K562 (cell line): ENCODE measurements around the gene ASIC3. TPM values are rescaled to one million over a fixed set of nuclear protein-coding genes. Genes with fewer than 3 reads are reported as not detected.

Experiments used
- ARID2 ChIP-seq: fragments of 450-650 bp; IDR thresholded peaks from 2 replicates; pipeline ENCODE4 v1.6.1; 2017; ENCODE audit warnings: antibody characterized with exemption, mild to moderate bottlenecking
- ATF4 ChIP-seq: fragments of 450-650 bp; formaldehyde crosslinking; IDR thresholded peaks from 2 replicates; pipeline ENCODE4 v1.4.0; 2022; ENCODE audit warnings: mild to moderate bottlenecking, moderate library complexity
- BDP1 ChIP-seq: IDR thresholded peaks from 3 replicates; pipeline ENCODE4 v1.6.1; 2011; ENCODE audit not compliant: insufficient read length, insufficient read depth
- BRF2 ChIP-seq: IDR thresholded peaks from 3 replicates; pipeline ENCODE4 v1.6.1; 2011; ENCODE audit warnings: borderline replicate concordance, mild to moderate bottlenecking; ENCODE audit not compliant: insufficient read length, insufficient read depth
- CAMTA2 ChIP-seq: fragments of 250-450 bp; sonication (Bioruptor Pico); conservative IDR thresholded peaks from 2 replicates; pipeline ENCODE4 v1.5.1; 2022
- CC2D1A ChIP-seq: fragments of 450-650 bp; IDR thresholded peaks from 2 replicates; pipeline ENCODE4 v1.6.1; 2017; ENCODE audit warnings: mild to moderate bottlenecking
- CREM ChIP-seq: IDR thresholded peaks from 2 replicates; pipeline ENCODE4 v1.6.1; 2014; ENCODE audit warnings: antibody characterized with exemption, low read depth
- HNRNPH1 ChIP-seq: fragments of 200-400 bp; formaldehyde crosslinking; optimal IDR thresholded peaks from 2 replicates; pipeline ENCODE3; 2017; ENCODE audit warnings: low read depth, mild to moderate bottlenecking, low read length, moderate library complexity
- NEUROD1 ChIP-seq: fragments of 150-350 bp; IDR thresholded peaks from 2 replicates; pipeline ENCODE4 v1.6.1; 2014; ENCODE audit warnings: borderline replicate concordance, low read length, low read depth; ENCODE audit not compliant: partially characterized antibody
- NFIC ChIP-seq: fragments of 450-650 bp; IDR thresholded peaks from 2 replicates; pipeline ENCODE4 v1.6.1; 2017; ENCODE audit warnings: mild to moderate bottlenecking, inconsistent platforms
- POU5F1 ChIP-seq: fragments of 150-350 bp; IDR thresholded peaks from 2 replicates; pipeline ENCODE4 v1.6.1; 2014; ENCODE audit warnings: borderline replicate concordance, low read length, low read depth, mild to moderate bottlenecking; ENCODE audit not compliant: partially characterized antibody
- RFX7 ChIP-seq: fragments of 250-450 bp; sonication (Bioruptor Pico); IDR thresholded peaks from 2 replicates; pipeline ENCODE4 v1.5.1; 2021; ENCODE audit warnings: mild to moderate bottlenecking
- SIRT6 ChIP-seq: IDR thresholded peaks from one replicate; pipeline ENCODE4 v1.6.1; 2012; ENCODE audit warnings: low read depth, mild to moderate bottlenecking, control low read depth, inconsistent platforms, low read length, moderate library complexity
- SIX5 ChIP-seq, 2 experiments: IDR thresholded peaks; 2 replicates each; pipeline ENCODE4 v1.6.1; 2011; ENCODE audit warnings: low read length in 2 of 2, borderline replicate concordance in 1 of 2, low read depth in 1 of 2, mild to moderate bottlenecking in 1 of 2, moderate library complexity in 1 of 2; ENCODE audit not compliant: insufficient read depth in 1 of 2
- SMARCA5 ChIP-seq: fragments of 450-650 bp; IDR thresholded peaks from 2 replicates; pipeline ENCODE4 v1.6.1; 2016
- TGIF2 ChIP-seq: sonication (generic); formaldehyde crosslinking; IDR thresholded peaks from 2 replicates; pipeline ENCODE4 v1.8.1; 2022; ENCODE audit warnings: mild to moderate bottlenecking, missing genetic modification reagents, moderate library complexity
- ZBTB2 ChIP-seq: fragments of 450-650 bp; IDR thresholded peaks from 2 replicates; pipeline ENCODE4 v1.6.1; 2016; ENCODE audit warnings: antibody characterized with exemption
- ZFP91 ChIP-seq: sonication (generic); formaldehyde crosslinking; IDR thresholded peaks from 2 replicates; pipeline ENCODE4 v1.8.0; 2022; ENCODE audit warnings: mild to moderate bottlenecking, missing genetic modification reagents
- ZNF280B ChIP-seq: fragments of 250-450 bp; sonication (Bioruptor Pico); IDR thresholded peaks from 2 replicates; pipeline ENCODE4 v1.5.1; 2021; ENCODE audit warnings: mild to moderate bottlenecking
- ZNF740 ChIP-seq, 3 experiments: fragments of 200-800 bp in 1 of 3; sonication (Bioruptor generic) in 1 of 3; sonication (generic) in 1 of 3; formaldehyde crosslinking in 1 of 3; IDR thresholded peaks; 2 replicates each; pipeline versions ENCODE4 v1.6.1 to v1.8.0; 2016 to 2022; ENCODE audit warnings: mild to moderate bottlenecking in 2 of 3, missing compliant biosample characterization in 2 of 3, missing genetic modification characterization in 2 of 3, missing genetic modification reagents in 1 of 3
- polyA plus RNA-seq, 8 experiments: library from polyadenylated mRNA; depleted of rRNA in 4 of 8; stranded (reverse) in 5 of 8; unstranded in 3 of 8; fragments of >200 nt; fragmentation: Nextera tagmentation in 2 of 8; fragmentation: Illumina TruSeq in 1 of 8; extraction: Ambion mirVana in 2 of 8; extraction: Trizol in 1 of 8; gene quantifications; 2 replicates each; pipeline versions ENCODE4 v1.2.1 to v1.2.3, GENCODE V29; 2011 to 2014; ENCODE audit warnings: inconsistent platforms in 1 of 8, missing spikeins in 1 of 8
- total RNA-seq, 7 experiments: library from RNA; depleted of rRNA in 6 of 7; stranded (reverse); fragments of >200 nt in 6 of 7; fragmentation: Illumina TruSeq in 2 of 7; extraction: Trizol in 2 of 7; gene quantifications; 2 replicates each; pipeline versions ENCODE4 v1.2.1 to v1.2.3, GENCODE V29; 2011 to 2021; ENCODE audit warnings: low replicate concordance in 1 of 7

ASIC3 gene
- total and polyA plus RNA-seq, 9 of the 15 experiments (the other 6 are each of a cell fraction or from before 2014, with no cell fraction given) = 0.11 to 5.0 (median 0.87) TPM

GRCh38 chr7:151057506-151057988 lies 9.2 kb downstream of the ASIC3 start, which contains the start of gene CDK5 (continued):
- TF ChIP-seq SIX5 (IDR thresholded peaks at IDR 0.05; ENCODE audit: borderline replicate concordance in 1 of 2, insufficient read depth in 1 of 2, low read depth in 1 of 2, low read length in 2 of 2) (no peak), ARID2 (no peak), CREM (no peak), HNRNPH1 (no peak), POU5F1 (no peak), ZNF280B (CRISPR knock-in tag) (no peak), BRF2 (no peak), BDP1 (no peak), CAMTA2 (CRISPR knock-in tag) (0 out of 2 replicates have a peak, but pooled peaks have one; percentile 64), SMARCA5 (no peak), TGIF2 (no peak), RFX7 (CRISPR knock-in tag) (0 out of 2 replicates have a peak, but pooled peaks have one; percentile 68), ZFP91 (no peak), NFIC (no peak), CC2D1A (peak; percentile 12; the same call in 1 of the 2 replicates), ZBTB2 (no peak), SIRT6 (no peak), ATF4 (peak; percentile 56), ZNF740 (CRISPR knock-in tag; IDR thresholded peaks at IDR 0.05) (no peak), ZNF740 (tag; IDR thresholded peaks at IDR 0.05) (no peak), NEUROD1 (peak; percentile 13)
